ENCODE results near the gene CELF2. TPM values are rescaled to one million over a fixed set of nuclear protein-coding genes. Genes with fewer than 3 reads are reported as not detected.

Gene CELF2
- total RNA-seq, 3 donors from 2014 or later (not counting 1 experiment from before 2014, with no cell fraction given) = 282 to 298 (median 295) TPM

DNA sequence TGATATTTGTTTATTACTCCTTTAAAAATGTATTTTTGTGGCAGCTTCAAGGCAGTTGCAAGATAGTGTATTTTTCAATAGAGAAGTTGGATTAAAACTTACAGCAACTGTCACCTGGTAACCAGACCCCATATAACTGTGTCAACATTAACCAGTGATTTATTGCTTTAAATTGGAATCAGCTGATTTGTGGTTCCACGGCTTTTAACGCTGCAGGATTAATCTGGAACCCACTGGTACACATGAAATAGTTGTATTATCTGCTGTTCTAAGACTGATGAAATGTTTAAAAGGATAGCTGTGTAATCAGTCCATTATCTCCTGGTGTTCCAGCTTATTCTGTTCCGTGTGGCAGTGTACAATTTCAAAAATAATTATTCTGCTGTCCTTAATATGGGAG lies 180.2 kb downstream of the CELF2 start:
- Mint-ChIP-seq H3K27me3 (ENCODE audit: low read depth in 2 of 2) (no peaks in the 10 kb centered on the region), H3K4me3 (peak overlapping the region; percentile 77), H3K36me3 (peaks cover 7% of the 10 kb centered on the region), H3K27ac (no peak overlapping the region), H3K4me1 (peaks cover 95 to 97% of the 10 kb centered on the region in 2 donors), H3K9me3 (no peaks in the 10 kb centered on the region)
- 40% methylated on average over 3 of the region's 3 CpGs for WGBS (ENCODE audit: insufficient coverage)
- peaks cover 70% of the 10 kb centered on the region for H3K4me1 ChIP-seq (ENCODE audit: control insufficient read depth, insufficient read depth, low read length)
- DNase-seq (no peak), ATAC-seq (no peak)
- H3K36me3 ChIP-seq (ENCODE audit: control insufficient read depth, insufficient read depth, low read length) = peaks cover 59% of the 10 kb centered on the region
- peak overlapping the region; percentile 10 for H3K27ac ChIP-seq (ENCODE audit: low read length)
- H3K4me3 ChIP-seq (ENCODE audit: low read length) = no peak overlapping the region
- TF ChIP-seq, protein P1, sequence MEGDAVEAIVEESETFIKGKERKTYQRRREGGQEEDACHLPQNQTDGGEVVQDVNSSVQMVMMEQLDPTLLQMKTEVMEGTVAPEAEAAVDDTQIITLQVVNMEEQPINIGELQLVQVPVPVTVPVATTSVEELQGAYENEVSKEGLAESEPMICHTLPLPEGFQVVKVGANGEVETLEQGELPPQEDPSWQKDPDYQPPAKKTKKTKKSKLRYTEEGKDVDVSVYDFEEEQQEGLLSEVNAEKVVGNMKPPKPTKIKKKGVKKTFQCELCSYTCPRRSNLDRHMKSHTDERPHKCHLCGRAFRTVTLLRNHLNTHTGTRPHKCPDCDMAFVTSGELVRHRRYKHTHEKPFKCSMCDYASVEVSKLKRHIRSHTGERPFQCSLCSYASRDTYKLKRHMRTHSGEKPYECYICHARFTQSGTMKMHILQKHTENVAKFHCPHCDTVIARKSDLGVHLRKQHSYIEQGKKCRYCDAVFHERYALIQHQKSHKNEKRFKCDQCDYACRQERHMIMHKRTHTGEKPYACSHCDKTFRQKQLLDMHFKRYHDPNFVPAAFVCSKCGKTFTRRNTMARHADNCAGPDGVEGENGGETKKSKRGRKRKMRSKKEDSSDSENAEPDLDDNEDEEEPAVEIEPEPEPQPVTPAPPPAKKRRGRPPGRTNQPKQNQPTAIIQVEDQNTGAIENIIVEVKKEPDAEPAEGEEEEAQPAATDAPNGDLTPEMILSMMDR (IDR thresholded peaks at IDR 0.05) = no peak
- H3K27me3 ChIP-seq (ENCODE audit: control insufficient read depth, insufficient read depth, low read length) = no peaks in the 10 kb centered on the region
- intact Hi-C loops (cut with micrococcal nuclease) = no loop called here
- H3K9me3 ChIP-seq (ENCODE audit: control insufficient read depth, insufficient read depth, low read length) = no peaks in the 10 kb centered on the region

DNA sequence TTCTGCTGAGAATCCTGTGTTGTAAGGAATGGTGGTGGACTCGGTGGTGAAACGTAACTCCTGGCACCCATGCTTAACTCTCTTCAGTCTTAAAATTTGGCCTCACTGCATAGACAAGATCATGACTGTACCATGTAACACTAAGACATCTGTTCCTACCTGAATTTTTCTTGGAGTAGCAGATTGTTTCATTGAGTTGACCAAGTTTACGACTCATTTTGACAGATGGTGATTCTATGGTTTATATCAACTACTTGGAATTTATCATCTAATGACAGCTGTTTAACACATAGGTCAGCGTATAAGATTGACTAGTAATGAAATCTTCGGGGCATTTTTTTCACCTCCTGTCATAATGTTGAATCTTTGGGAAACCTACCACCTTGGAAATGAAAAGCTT lies 184.2 kb downstream of the CELF2 start:
- peaks cover 100% of the 10 kb centered on the region in 2 donors for H3K4me1 Mint-ChIP-seq
- 60% methylated on average over 1 of the region's 5 CpGs for WGBS (ENCODE audit: insufficient coverage)
- no peak for DNase-seq

DNA sequence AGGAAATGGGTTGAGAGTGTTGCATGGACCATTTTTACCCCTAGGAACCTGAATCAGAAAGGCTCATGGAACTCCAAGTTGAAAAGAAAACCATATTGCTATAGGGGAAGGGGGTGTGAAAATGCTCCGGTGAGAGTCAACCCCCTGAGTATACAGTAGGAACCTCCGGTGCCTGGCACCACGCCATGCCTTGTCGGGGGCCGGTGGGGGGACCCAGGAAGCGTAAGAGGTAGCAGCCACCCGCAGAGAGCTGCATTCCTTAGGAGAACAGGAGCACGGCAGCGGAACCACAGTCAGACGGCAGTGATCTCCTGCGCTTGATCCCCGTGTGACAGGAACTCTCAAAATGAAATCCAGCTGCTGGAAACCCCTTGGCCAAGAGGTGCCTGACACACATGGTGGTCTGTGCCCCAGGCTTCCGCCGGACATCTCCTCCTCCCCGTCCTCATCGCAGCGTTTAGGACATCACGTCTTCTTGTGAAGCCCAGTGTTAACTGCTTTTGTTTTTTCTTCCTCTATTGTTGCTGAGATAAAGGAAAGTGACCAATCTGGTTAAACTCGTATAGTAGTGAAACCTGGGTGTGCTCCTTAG lies 186.8 kb downstream of the CELF2 start:
- intact Hi-C loops (cut with micrococcal nuclease) = loop anchor here (1.0 to 2.0 kb wide), 2 partner anchors 14 to 26 kb away; no protein-coding TSS in a partner anchor
- Mint-ChIP-seq H3K4me1 (peaks cover 100% of the 10 kb centered on the region in 2 donors), H3K27me3 (ENCODE audit: low read depth in 2 of 2) (no peaks in the 10 kb centered on the region), H3K27ac (no peak overlapping the region), H3K9me3 (no peaks in the 10 kb centered on the region), H3K36me3 (peaks cover 7% of the 10 kb centered on the region), H3K4me3 (peak overlapping the region; percentile 76)
- no peak overlapping the region for H3K4me3 ChIP-seq (ENCODE audit: low read length)
- peak overlapping the region; percentile 73 for H3K27ac ChIP-seq (ENCODE audit: low read length)
- 38% methylated on average over 19 of the region's 19 CpGs for WGBS (ENCODE audit: insufficient coverage)
- peaks cover 73% of the 10 kb centered on the region for H3K4me1 ChIP-seq (ENCODE audit: control insufficient read depth, insufficient read depth, low read length)
- TF ChIP-seq, protein P1 (IDR thresholded peaks at IDR 0.05) = no peak
- ATAC-seq (peak; percentile 44 to 69 (median 61)), DNase-seq (peak; percentile 46 to 66)
- H3K36me3 ChIP-seq (ENCODE audit: control insufficient read depth, insufficient read depth, low read length) = peaks cover 72% of the 10 kb centered on the region
- H3K27me3 ChIP-seq (ENCODE audit: control insufficient read depth, insufficient read depth, low read length) = no peaks in the 10 kb centered on the region
- no peaks in the 10 kb centered on the region for H3K9me3 ChIP-seq (ENCODE audit: control insufficient read depth, insufficient read depth, low read length)

More for the DNA sequence above, 184.2 kb downstream of the CELF2 start:
- Mint-ChIP-seq H3K27ac (no peak overlapping the region), H3K27me3 (ENCODE audit: low read depth in 2 of 2) (no peaks in the 10 kb centered on the region), H3K9me3 (no peaks in the 10 kb centered on the region), H3K4me3 (peak overlapping the region; percentile 77), H3K36me3 (peaks cover 7% of the 10 kb centered on the region)
- TF ChIP-seq, protein P1 (IDR thresholded peaks at IDR 0.05) = no peak
- ATAC-seq = no peak
- Histone ChIP-seq H3K4me1 (ENCODE audit: control insufficient read depth, insufficient read depth, low read length) (peaks cover 64% of the 10 kb centered on the region), H3K27ac (ENCODE audit: low read length) (no peak overlapping the region), H3K9me3 (ENCODE audit: control insufficient read depth, insufficient read depth, low read length) (no peaks in the 10 kb centered on the region), H3K36me3 (ENCODE audit: control insufficient read depth, insufficient read depth, low read length) (peaks cover 69% of the 10 kb centered on the region), H3K4me3 (ENCODE audit: low read length) (no peak overlapping the region), H3K27me3 (ENCODE audit: control insufficient read depth, insufficient read depth, low read length) (no peaks in the 10 kb centered on the region)
- intact Hi-C loops (cut with micrococcal nuclease) = no loop called here
